RCC 7860 (cell line): ENCODE data around the gene USP10.

Source experiments
- DNase-seq: peaks from one replicate; pipeline ENCODE4 v3.0.0-alpha.2; 2015; ENCODE audit warnings: low spot score
- FAIRE-seq: peaks from 2 replicates; lab custom pipeline; 2012; peaks lifted over from hg19 to GRCh38; lab: Jason Lieb, UNC

USP10 gene

DNA sequence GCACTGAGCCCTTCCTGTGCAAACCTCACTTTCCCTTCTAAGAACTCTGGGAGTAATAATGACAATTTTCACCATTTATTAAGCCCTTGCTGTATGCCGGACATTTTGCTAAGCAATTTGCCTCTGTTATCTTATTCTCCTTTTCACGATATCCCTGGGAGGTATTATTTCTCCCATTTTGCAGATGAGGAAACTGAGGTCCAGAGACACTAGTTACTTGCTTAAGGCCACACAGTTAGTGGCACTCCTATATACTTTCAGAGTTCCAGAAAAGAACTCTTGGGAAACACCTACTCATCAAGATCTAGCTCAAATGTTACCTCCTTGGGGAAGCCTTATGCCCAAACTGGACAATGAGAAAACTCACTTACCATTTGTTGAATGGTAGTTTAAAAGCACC, 4.8 kb upstream of the USP10 start:
- no peak for FAIRE-seq
- no peak for DNase-seq

GRCh38 chr16:84699147-84699711, 571 bp upstream of the USP10 start:
- FAIRE-seq, result no peak
- DNase-seq, result no peak

GRCh38 chr16:84700446-84701300, 873 bp downstream of the USP10 start:
- DNase-seq, result no peak
- no peak for FAIRE-seq

- no peak for DNase-seq
- FAIRE-seq, result no peak
These were observed 3.9 kb downstream of the USP10 start for GRCh38 chr16:84703681-84704080.

- DNase-seq (no peak), FAIRE-seq (no peak)
These were observed 4.5 kb downstream of the USP10 start for GRCh38 chr16:84704253-84704652.

- DNase-seq (no peak), FAIRE-seq (no peak)
These were observed 7.1 kb downstream of the USP10 start for GRCh38 chr16:84706856-84707255.

DNA sequence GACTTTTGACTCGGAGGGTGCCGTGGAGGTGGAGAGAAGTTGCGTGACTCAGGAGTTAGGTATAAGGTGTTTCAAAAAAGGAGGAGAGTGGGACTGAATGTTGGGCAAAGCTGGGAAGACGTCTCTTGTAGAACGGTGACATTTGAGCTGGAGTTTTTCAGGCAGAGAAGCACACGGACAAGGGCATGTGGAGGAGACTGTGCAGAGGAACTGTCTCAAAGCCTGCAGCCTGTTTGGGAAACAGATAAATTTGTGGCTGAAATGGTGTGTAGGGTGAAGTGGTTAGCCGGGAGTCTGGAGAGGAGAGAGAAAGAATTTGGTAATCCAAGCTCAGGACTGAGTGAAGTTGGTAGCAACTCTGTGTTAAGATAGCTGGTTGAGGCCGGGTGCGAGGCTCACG, 9.8 kb downstream of the USP10 start:
- DNase-seq (no peak), FAIRE-seq (no peak)

DNA sequence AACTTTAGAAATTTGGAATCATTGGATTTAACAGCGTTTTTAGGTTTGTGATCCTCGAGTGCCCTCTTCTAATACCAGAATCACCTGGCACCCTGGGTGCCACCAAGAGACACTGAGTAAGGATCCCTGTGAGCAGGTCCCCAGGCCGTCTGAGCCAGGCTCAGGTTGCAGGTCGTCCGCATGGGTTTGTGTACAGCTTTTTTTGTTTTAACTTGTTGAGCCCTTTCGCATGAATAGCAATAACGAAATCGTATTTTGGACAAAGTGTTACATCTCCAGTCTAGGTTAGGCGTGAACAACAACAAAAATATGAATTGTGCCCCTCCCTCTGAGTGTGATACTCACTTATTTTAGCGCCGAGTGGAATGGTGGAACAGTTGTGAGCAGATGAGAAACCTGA, 10.9 kb downstream of the USP10 start:
- DNase-seq (no peak), FAIRE-seq (no peak)

DNA sequence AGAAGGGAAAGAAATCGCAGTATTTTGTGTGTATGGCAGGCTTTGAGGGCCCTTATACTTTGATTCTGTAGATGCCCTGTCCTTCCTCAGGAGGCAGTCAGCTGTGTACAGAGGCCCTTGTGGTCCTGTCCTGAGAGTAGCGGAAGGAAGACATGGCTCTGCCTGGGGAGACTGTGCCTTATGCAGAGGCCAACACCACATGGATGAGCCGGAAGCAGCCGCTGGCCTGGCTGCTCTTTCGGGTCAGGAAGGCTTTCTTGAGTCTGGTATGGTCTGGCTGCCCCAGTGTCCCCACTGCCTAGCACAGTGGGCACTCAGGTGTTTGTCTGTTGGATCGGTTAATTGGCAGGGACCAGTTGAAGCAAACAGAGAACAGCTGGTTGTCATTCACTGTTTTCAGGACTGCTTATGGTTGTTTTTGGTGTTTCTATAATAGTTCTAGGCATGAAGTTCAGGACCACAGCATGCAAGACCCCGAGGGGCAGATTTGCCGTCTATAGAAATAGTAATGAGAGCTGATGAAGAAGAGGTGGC, 12.4 kb downstream of the USP10 start:
- DNase-seq (no peak), FAIRE-seq (no peak)

DNA sequence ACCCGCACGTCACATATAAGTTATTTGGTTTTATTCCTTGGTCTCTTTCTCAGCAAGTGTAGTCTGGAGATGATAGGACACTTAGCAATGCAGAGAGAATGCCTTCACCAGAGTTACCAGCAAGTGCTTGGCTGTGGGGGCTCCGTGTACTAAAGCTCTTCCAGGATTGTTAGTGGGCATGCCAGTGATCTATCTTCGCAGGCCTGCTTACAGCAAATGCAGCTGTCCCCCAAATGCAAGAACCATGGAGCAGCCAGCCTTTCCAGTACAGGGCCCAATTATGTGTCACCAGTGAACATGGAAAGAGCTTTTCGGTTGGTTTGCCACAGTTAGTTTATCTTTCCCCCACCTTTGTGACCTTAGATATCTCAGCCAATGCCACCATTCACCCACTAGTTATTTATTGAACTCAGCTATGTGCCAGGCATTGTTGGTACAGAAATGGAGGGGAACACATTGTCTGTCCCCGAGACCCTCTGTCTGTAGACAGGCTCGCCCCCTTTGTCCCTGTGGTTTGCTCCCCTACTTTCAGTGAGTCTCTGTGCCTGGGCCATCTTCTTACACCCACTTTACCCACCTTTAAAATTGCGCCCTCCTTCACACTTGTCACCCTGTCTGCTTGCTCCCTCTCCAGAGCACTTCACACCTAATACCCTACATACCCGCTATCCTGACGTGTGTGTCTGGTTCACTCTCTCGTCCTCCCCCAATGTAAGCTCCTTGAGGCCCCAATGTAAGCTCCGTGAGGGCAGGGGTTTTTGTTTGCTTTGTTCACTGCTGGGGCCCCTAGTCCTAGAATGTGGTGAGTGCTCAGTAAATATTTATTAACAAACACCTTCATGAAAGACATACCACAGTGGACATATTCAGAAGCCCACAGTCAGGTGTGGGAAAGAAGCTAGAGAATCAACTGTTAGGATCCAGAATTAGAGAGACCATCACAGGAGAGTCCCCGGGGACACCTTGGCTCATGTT, 13.3 kb downstream of the USP10 start:
- no peak for DNase-seq
- no peak for FAIRE-seq

DNA sequence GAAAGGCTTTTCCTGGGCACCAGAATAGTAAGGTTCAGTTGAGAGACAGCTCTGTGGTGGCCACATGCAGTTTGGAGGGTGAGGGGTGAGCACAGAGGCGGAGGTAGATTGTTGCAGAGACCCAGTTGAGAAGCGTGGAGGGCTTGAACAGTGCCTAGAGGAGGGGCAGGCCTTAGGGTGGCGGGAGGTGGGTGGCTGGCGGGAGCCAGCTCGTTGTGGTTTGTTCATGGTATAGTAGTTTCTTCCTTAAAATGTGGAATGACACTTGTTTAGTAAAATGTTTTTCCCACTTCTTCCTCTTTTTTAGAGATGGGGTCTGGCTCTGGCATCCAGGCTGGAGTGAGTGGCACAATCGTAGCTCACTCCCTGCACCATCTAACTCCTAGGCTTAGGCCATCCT, 14.2 kb downstream of the USP10 start:
- DNase-seq (no peak), FAIRE-seq (no peak)

GRCh38 chr16:84715424-84715823, 15.6 kb downstream of the USP10 start:
- FAIRE-seq (no peak), DNase-seq (no peak)

GRCh38 chr16:84715854-84716253, 16.1 kb downstream of the USP10 start:
- FAIRE-seq (no peak), DNase-seq (no peak)

- no peak for FAIRE-seq
- DNase-seq, result no peak
These were observed 16.9 kb downstream of the USP10 start for GRCh38 chr16:84716740-84717139.

DNA sequence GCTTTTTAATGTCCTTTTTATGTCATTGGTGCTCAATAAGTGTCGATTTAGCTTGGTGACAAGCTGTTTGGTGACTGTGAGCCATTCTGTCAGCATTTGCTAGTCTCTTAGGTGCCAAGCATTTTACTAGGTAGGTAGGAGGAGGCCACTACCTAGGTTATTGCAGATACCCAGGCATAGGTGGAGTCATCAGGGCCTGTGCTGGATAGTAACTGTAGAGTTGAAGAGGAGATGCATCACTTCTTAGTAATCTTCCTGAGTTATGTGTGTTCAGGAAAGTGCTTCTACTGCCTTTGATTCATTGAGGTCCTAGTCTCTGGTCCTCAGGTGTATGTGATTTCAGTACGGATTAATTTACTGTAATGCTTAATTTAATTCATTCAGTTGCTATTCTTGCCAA, 17.7 kb downstream of the USP10 start:
- DNase-seq (peak; percentile 16), FAIRE-seq (no peak)

GRCh38 chr16:84720177-84720579, 20.4 kb downstream of the USP10 start:
- FAIRE-seq, result no peak
- no peak for DNase-seq

DNA sequence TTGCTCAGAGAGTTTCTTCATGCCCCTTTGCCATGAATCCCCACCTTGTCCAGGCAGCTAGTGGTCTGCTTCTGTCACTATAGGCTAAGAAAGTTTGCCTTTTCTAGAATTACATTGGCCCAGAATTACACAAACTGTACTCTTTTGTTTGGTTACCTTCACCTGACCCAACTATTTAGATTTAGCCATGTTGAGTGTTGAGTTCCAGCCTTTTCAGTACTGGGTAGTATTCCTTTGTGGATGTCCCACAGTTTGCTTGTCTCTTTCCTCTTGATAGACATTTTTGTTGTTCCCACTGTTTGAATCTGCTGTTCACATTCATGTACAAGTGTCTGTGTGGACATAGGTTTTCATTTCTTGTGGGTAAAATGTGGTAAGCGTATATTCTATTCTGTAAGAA, 22.3 kb downstream of the USP10 start:
- FAIRE-seq, result no peak
- DNase-seq, result no peak

DNA sequence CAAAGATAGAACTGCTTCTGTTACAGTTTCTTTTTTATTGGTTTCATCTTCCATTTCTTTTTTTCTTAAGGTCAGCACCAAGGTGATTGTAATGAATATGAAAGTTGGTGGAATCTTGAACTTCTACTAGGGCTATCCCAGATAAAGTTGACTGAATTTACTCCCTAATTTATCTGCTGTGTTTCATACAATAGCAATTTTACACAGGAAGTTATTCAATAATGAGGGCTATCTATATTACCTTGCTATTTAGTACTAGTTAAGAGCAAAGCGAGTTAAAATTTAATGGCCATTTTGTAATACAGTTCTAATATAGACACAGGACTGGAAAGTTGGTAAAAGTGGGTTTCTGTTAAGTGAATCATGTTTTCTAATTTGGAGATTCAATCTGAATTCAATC, 24.1 kb downstream of the USP10 start:
- DNase-seq, result no peak
- FAIRE-seq, result no peak

GRCh38 chr16:84724606-84725309, 25.0 kb downstream of the USP10 start:
- no peak for DNase-seq
- no peak for FAIRE-seq

GRCh38 chr16:84725481-84726078, 25.8 kb downstream of the USP10 start:
- FAIRE-seq, result no peak
- DNase-seq, result no peak
